NB4 (cell line): ENCODE data around the gene GAPDHS.

Experiments
- DNase-seq: peaks from one replicate; pipeline ENCODE4 v3.0.0; 2010; ENCODE audit warnings: low read depth
- H3K4me3 ChIP-seq: one replicate; pipeline ENCODE4 v1.5.1; 2011; ENCODE audit warnings: mild to moderate bottlenecking, low read depth, low read length, moderate library complexity
- CTCF ChIP-seq: IDR thresholded peaks from one replicate; pipeline ENCODE4 v1.5.1; 2012; ENCODE audit warnings: low read depth, low read length
- MYC ChIP-seq: IDR thresholded peaks from 2 replicates; pipeline ENCODE4 v1.6.1; 2011; ENCODE audit warnings: low read depth, low read length
- POLR2A ChIP-seq: IDR thresholded peaks from 2 replicates; pipeline ENCODE4 v1.6.1; 2011; ENCODE audit warnings: mild to moderate bottlenecking; ENCODE audit not compliant: insufficient read length; ENCODE audit errors: extremely low read depth
- TF ChIP-seq, protein P1 (sequence below): IDR thresholded peaks from 2 replicates; pipeline ENCODE4 v1.6.1; 2011; ENCODE audit warnings: low read depth, low read length

Gene GAPDHS

GRCh38 chr19:35533201-35533821, at the start of gene GAPDHS:
TSS of gene GAPDHS (plus strand) at chr19:35533456. CDS start at chr19:35533528, 72 bp downstream.
- no peak for DNase-seq
- TF ChIP-seq POLR2A: no peak
- TF ChIP-seq, protein P1, sequence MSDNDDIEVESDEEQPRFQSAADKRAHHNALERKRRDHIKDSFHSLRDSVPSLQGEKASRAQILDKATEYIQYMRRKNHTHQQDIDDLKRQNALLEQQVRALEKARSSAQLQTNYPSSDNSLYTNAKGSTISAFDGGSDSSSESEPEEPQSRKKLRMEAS: no peak
- no peak within 1 kb of the TSS for H3K4me3 ChIP-seq

- H3K4me3 ChIP-seq: no peak overlapping the region
- DNase-seq: peak; percentile 36
- TF ChIP-seq CTCF (no peak), POLR2A (no peak), MYC (no peak)
- TF ChIP-seq, protein P1: no peak
Measured at GRCh38 chr19:35484252-35485036, 48.8 kb upstream of the GAPDHS start.

- TF ChIP-seq POLR2A: no peak
- TF ChIP-seq MYC: no peak
- TF ChIP-seq CTCF: no peak
- TF ChIP-seq, protein P1: no peak
- H3K4me3 ChIP-seq: no peak overlapping the region
- no peak for DNase-seq
Measured at GRCh38 chr19:35486268-35486708, 47.0 kb upstream of the GAPDHS start.

DNA sequence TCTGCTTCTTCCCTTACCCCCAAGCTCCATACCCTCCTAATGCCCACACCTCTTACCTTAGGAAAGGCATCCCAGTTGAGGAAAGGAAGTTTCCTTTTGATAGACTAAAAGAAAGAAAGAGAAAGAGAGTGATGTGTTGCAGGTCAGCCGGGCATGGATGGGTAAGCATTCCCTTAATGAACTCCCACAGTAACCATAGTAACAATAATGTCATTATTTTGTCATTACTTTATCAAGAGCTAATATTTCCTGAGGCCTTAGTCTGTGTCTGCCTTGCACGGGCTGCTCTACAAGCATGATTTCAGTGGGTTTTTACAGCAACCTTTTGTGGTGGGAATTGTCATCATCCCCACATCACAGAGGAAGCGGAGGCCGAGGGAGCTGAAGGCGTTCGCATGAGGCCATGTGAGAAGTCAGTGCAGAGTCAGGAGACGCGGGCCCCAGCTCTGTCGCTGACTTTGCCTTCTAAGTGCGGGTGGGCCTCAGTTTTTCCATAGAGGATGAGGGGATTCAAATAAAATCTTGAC, 45.5 kb upstream of the GAPDHS start:
- no peak overlapping the region for H3K4me3 ChIP-seq
- TF ChIP-seq, protein P1: no peak
- TF ChIP-seq POLR2A (no peak), MYC (no peak), CTCF (no peak)
- DNase-seq: no peak

- TF ChIP-seq CTCF (no peak), MYC (no peak), POLR2A (no peak)
- TF ChIP-seq, protein P1: no peak
- no peak overlapping the region for H3K4me3 ChIP-seq
- DNase-seq: no peak
Measured at GRCh38 chr19:35488677-35489076, 44.6 kb upstream of the GAPDHS start.

GRCh38 chr19:35490364-35490763, 42.9 kb upstream of the GAPDHS start, which contains the start of gene KRTDAP:
TSS of gene KRTDAP (minus strand) at chr19:35490464. CDS start at chr19:35490442, 22 bp downstream.
- TF ChIP-seq, protein P1: no peak
- TF ChIP-seq POLR2A (no peak), CTCF (no peak), MYC (no peak)
- H3K4me3 ChIP-seq: no peak within 1 kb of the TSS
- no peak for DNase-seq
